Measurements from ENCODE around the gene DHRS4L2.

- TF ChIP-seq CTCF (IDR thresholded peaks at IDR 0.05), result no peak
- no peak for TF ChIP-seq POLR2A (IDR thresholded peaks at IDR 0.05)
These were observed 49.0 kb upstream of the DHRS4L2 start for GRCh38 chr14:23939607-23940326.
